Activated CD8-positive, alpha-beta memory T cell treated with anti-CD3 and anti-CD28 coated beads for 36 hours (primary cell): ENCODE measurements around the gene CPN1. TPM values are rescaled to one million over a fixed set of nuclear protein-coding genes. Genes with fewer than 3 reads are reported as not detected.
"Not testable (repeated sequence)": the region's sequence is repeated elsewhere in the genome, so short reads cannot be mapped to it uniquely, and the experiment has no call there.

Source experiments
- CTCF ChIA-PET: fragments of 350-600 bp; sonication (Branson Sonifier 250); formaldehyde crosslinking; loops from one replicate; lab custom pipeline; 2021; ENCODE audit warnings: antibody characterized with exemption; lab: Charles Lee
- POLR2A ChIA-PET: fragments of 350-600 bp; sonication (Branson Sonifier 250); formaldehyde crosslinking; loops from one replicate; lab custom pipeline; 2021; ENCODE audit warnings: antibody characterized with exemption; lab: Charles Lee
- total RNA-seq, 2 experiments: library from RNA; stranded (reverse); gene quantifications; one replicate each; pipeline ENCODE4 v1.2.3, GENCODE V29; 2021

CPN1 gene
- not detected for total RNA-seq

DNA sequence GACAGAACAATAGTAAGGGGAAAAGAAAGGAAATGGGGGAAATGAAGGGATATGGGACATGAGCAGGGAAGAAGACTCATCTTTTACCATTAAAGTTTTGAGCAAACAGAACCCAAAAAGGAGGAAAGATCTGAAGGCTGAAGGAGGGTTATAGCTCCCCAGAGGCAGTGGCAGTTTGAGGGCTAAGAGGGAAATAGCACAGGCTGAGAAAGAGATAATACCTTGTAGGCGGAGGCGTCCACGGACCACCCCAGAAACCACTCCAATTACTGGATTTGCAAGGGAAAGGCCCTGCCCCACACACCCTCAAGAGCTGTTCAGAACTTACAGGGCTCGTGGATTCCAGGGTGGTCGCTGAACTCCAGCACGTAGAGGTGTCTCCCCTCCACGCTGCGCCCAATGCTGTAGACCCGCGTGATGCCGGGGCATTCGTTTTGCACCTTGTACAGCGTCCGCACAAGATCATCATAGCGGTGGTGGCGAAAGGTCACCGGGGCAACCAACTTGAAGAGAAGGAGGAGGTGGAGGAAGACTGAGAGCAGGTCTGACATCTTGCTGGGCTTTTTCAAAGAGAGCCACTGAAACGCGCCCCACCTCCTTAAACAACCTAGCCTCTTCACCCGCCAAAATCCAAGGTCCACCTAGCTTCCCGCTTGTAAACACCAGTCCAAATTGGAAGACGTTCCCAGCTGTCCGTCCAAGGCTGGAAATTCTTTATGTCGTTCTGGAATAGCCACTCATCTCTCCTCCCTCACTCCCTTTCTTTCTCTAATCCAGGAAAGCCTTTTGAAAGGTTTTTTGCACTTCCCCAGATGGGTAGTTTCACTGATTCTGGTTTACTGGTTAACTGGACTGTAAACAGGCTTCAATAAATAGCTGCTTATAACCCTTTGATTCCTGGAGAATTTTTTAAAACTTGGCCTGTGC is at the start of gene CPN1:
Gene CPN1 (minus strand): TSS at position 795 of the 927 bp plus-strand sequence. CDS start 244 bp downstream, at position 551.
- POLR2A ChIA-PET: no interaction called here

DNA sequence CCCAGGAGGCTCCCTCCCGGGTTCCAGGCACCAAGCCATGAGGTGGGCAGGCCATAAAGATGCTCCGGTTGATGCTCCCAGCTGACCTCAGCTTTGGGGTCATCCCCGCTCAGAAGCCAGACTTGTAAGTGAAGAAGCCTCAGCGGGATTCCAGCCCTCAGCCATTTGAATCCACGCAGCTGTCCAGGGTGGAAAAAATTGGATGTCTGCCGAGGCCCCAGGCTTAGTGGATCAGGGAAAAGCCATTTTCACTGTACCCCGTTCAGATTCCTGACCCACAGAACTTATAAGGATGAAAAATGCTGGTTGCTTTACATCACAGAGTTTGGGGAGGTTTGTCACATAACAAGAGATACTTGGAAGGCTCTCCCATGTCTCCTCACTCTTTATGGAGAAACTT is 49.2 kb upstream of the CPN1 start:
- CTCF ChIA-PET: no interaction called here
- POLR2A ChIA-PET: no interaction called here

More for the DNA sequence above, at the start of gene CPN1:
- CTCF ChIA-PET: no interaction called here

DNA sequence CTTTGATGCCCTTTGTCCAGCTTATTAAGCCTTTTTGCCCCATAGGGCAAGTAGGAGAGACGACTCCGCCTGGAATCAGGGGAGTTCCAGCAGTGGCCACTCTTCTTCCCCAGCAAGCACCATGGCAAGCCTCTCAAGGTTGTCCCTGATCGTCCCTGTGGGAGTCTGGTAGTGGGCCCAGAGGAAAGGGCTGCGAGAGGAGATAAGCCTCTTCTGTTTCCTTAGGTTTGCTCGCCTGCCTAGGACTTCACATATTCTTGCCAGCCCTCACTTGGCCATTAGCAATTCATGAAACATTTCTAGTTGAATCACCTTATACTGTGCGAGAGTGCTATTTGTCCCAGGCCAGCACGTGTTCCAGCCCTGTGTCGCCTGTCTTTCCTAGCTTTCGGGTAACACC is 47.8 kb upstream of the CPN1 start:
- POLR2A ChIA-PET: no interaction called here
- CTCF ChIA-PET: no interaction called here

DNA sequence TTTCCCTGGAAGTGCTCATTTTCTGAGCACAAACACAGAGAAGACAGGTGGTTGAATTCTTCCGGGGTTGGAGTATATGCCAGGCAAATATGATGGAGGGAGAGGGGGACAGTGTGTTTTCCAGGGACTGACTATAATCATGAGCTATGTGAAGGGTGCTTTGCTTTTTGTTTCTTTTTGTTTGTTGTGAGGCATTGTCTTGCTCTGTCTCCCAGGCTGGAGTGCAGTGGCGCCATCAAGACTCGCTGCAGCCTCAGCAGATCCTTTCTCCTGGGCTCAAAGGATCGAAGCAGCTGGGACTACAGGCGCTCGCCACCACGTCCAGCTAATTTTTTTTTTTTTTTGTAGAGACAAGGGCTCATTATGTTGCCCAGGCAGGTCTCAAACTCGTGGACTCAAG is 47.3 kb upstream of the CPN1 start:
- ChIA-PET CTCF (no interaction called here), POLR2A (no interaction called here)

DNA sequence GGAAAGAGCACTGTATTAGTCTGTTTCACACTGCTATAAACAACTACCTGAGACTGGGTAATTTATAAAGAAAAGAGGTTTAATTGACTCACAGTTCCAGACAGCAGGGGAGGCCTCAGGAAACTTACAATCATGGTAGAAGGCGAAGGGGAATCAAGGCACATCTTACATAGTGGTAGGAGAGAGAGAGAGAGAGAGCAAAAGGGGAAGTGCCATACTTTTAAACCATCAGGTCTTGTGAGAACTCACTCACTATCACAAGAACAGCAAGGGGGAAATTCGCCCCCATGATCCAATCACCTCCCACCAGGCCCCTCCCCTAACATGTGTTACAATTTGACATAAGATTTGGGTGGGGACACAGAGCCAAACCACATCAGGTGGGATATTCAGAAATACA is 43.7 kb upstream of the CPN1 start:
- POLR2A ChIA-PET, CTCF ChIA-PET: not testable (repeated sequence)

DNA sequence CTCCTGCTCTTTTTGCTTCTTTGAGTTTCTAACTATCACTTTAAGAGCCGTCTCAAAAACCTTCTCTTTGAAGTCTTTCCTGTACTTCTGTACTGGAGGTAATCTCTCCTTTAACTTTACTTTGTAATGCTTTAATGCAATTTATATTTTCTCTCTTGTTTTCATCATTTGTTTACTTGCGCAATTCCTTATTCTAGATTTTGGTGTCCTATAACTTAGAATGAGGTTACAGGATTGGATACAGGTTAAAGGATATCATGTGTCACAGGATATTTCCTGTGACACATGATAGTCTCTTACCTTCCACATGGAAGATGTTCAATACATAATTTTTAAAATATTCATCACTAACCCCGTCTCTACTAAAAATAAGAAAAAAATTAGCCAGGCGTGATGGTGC is 42.4 kb upstream of the CPN1 start:
- ChIA-PET CTCF (no interaction called here), POLR2A (no interaction called here)

DNA sequence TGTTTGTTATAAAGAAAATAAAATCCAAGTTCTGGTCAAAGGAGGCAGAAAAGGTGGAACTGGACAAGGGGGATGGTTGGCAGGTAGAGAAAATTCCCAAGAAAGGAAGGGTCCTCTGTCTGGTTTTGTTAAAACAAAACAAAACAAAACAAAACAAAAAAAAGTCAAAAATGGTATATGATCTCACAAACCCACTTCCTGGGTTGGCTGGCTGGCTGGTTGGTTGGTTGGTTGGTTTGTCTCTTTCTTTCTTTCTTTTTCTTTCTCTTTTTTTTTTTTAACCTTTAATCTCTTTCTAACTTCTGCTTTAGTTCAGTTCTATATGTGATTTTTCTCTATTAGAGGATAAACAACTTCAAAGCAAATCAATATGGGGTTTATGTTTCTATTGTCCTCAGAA is 41.1 kb upstream of the CPN1 start:
- CTCF ChIA-PET: no interaction called here
- POLR2A ChIA-PET: no interaction called here

DNA sequence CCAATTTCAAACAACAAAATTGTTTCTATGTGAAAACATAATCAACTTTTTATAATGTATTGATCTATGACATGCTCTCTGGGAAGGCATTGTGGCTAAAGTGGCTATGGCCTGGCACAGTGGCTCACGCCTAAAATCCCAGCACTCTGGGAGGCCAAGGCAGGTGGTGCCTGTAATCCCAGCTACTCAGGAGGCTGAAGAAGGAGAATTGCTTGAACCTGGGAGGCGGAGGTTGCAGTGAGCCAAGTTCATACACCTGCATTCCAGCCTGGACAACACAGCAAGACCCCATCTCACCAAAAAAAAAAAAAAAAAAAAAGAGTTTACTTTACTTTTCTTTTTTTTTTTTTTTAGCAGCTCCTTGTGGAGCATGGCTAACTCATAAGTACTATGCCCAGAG is 38.9 kb upstream of the CPN1 start:
- CTCF ChIA-PET: no interaction called here
- POLR2A ChIA-PET: no interaction called here

DNA sequence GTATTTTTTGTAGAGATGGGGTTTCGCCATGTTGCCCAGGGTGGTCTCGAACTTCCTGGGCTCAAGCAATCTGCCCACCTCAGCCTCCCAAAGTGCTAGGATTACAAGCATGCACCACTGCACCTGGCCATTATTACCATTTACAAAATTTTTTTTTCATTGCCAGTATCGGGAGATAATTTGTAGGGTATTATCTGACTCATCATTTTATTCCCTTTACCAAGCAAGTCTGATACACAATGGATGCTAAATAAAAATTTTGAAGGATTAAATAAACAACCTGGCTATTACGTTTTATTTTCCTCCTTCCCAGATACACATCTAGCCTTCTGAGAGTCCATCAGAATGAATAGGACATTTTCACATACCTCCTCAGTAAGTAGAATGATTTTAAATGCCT is 38.1 kb upstream of the CPN1 start:
- ChIA-PET POLR2A (no interaction called here), CTCF (no interaction called here)

DNA sequence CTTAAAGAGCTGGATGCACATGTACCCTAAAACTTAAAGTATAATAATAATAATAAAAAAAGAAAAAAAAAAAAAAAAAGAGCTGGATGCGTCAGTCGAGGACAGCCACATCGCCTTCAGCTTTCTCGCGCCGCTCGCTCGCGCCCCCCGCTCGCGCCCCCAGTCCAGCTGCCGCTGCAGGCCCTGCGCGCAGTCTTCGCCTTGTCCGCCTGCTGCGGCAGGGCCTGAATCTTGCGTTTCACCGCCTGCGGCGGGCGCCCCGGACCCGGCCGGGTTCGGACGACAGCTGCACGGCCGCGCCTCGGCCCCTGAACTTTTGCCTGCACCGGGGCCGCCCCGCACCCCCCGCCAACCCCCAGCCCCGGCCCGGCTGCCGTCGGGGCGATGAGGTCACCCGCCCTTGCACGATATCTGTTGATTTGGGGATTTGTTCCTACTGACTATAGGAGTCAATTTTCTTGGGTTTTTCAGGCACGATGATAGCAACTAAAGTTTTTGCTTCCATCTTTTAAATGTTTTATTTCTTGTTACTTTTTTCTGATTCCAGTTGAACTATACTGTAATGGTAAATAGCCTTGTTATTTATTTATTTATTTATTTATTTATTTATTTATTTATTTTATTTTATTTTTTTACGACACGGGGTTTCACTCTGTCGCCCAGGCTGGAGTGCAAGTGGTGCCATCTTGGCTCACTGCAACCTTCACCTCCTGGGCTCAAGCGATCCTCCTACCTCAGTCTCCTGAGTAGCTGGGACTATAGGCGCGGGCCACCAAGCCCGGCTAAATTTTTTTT is 33.5 kb upstream of the CPN1 start:
- CTCF ChIA-PET: interaction anchor here (0.7 kb wide), 1 partner anchor 207 kb away, joined by 4 read pairs; no protein-coding TSS in a partner anchor
- POLR2A ChIA-PET: no interaction called here

DNA sequence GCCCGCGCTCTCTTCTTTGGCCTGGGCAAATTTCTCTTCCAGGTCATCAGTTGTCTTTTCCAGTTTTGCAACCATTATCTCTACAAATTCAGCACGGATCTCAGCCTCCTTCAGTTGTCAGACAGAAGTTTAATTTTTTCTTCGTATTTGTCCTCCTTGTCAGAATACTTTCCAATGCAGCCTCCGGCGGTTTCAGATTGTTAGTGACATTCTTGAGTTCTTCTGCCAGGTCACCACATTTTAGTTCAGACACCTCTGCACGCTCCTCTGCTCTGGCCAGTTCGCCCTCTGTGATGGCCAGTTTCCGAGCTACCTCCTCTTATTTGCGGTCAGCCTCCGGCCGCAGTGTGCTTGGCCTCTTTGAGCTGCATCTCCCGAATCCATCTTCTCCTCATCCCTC is 32.8 kb upstream of the CPN1 start:
- CTCF ChIA-PET: interaction anchor here (0.7 kb wide), 1 partner anchor 206 kb away, joined by 4 read pairs; no protein-coding TSS in a partner anchor
- POLR2A ChIA-PET: no interaction called here

DNA sequence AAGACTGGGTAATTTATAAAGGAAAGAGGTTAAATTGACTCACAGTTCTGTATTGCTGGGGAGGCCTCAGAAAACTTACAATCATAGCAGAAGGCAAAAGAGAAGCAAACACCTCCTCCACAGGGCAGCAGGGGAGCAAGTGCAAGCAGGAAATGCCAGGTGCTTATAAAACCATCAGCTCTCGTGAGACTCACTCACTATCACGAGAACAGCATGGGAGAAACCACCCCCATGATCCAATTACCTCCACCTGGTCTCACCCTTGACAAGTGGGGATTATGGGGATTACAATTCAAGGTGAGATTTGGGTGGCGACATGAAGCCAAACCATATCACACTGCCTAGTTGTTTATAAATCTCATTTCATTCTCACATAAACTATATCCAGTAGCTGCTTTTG is 28.0 kb upstream of the CPN1 start:
- CTCF ChIA-PET: no interaction called here
- POLR2A ChIA-PET: no interaction called here

- CTCF ChIA-PET: no interaction called here
- POLR2A ChIA-PET: no interaction called here
Measured at GRCh38 chr10:100106865-100107264, 25.2 kb upstream of the CPN1 start.

DNA sequence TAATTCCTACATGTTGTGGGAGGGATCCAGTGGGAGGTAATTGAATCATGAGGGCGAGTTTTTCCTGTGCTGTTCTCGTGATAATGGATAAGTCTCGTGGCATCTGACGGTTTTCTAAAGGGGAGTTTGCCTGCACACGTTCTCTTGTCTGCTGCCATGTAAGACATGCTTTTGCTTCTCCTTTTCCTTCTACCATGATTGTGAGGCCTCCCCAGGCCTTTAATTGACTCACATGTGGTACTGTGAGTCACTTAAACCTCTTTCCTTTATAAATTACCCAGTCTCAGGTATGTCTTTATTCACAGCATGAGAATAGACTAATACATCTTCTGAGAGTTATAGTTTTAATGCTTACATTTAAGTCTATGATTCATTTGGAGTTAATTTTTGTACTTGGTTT is 22.6 kb upstream of the CPN1 start:
- ChIA-PET POLR2A (no interaction called here), CTCF (no interaction called here)

DNA sequence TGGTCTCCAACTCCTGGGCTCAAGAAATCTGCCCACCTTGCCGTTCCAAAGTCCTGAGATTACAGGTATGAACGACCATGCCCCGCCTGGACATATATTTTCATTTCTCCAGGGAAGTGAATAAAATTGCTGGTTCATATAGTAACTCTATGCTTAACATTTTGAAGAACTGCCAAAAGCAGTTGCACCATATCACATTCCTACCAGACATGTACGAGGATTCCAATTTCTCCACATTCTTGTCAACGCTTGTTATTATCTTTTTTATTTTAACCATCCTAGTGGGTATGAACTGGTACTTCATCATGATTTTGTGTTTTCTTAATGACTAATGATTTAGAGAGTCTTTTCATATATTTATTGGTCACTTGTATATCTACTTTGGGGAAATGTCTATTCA is 21.9 kb upstream of the CPN1 start:
- ChIA-PET POLR2A (no interaction called here), CTCF (no interaction called here)

GRCh38 chr10:100101192-100102076 is 19.8 kb upstream of the CPN1 start:
- ChIA-PET CTCF (no interaction called here), POLR2A (no interaction called here)

GRCh38 chr10:100100651-100101184 is 19.0 kb upstream of the CPN1 start:
- POLR2A ChIA-PET: no interaction called here
- CTCF ChIA-PET: no interaction called here

DNA sequence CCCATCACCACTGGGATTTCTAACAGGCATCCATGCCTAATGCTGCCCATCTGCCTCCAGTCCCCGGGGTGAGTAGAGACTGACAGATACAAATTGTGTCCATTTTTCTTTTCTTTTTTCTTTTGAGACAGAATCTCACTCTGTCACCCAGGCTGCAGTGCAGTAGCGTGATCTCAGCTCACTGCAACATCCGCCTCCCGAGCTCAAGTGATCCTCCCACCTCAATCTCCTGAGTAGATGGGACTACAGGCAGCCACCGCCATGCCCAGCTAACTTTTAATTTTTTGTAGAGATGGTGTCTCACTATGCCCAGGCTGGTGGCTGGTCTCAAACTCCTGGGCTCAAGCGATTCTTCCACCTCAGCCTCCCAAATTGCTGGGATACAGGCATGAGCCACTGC is 7.6 kb upstream of the CPN1 start:
- ChIA-PET CTCF (no interaction called here), POLR2A (no interaction called here)

DNA sequence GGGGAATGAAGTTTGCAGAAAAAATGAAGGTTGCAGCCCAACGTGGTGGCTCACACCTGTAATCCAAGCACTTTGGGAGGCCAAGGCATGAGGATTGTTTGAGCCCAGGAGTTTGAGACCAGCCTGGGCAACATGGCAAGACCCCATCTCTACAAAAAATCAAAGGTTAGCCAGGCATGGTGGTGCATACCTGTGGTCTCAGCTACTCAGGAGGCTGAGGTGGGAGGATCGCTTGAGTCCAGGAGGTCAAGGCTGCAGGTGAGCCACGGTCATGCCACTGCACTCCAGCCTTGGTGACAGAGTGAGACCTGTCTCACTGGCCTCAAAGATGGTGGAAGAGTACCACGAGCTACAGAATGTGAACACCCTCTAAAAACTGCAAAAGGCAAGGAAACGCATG is 5.0 kb upstream of the CPN1 start:
- POLR2A ChIA-PET, CTCF ChIA-PET: not testable (repeated sequence)
